CD14-positive monocyte (primary cell): Measurements from ENCODE around the gene ABCG1. TPM values are rescaled to one million over a fixed set of nuclear protein-coding genes. Genes with fewer than 3 reads are reported as not detected.

Experiments used
- DNase-seq, 3 donors: peaks; one replicate each; pipeline ENCODE4 v3.0.0-alpha.2; 2011 to 2022
- H2AFZ ChIP-seq: 2 replicates; pipeline ENCODE4 v1.6.0; 2012; ENCODE audit warnings: mild to moderate bottlenecking, low read depth, low read length, inconsistent platforms; ENCODE audit not compliant: insufficient read depth, poor library complexity, severe bottlenecking
- H3K27ac ChIP-seq, 2 donors: 1 replicate in 1 of 2; 2 replicates in 1 of 2; pipeline ENCODE4 v1.5.1; 2012 to 2013; ENCODE audit warnings: low read length in 2 of 2, control low read depth in 1 of 2, inconsistent platforms in 1 of 2, low read depth in 1 of 2, mild to moderate bottlenecking in 1 of 2
- H3K27me3 ChIP-seq, 2 donors: one replicate each; pipeline versions ENCODE4 v1.6.0 to v1.6.1; 2011 to 2013; ENCODE audit warnings: low read length in 2 of 2; ENCODE audit not compliant: control insufficient read depth in 2 of 2, insufficient read depth in 2 of 2
- H3K36me3 ChIP-seq, 2 donors: replicated peaks in 1 of 2; 1 replicate in 1 of 2; 2 replicates in 1 of 2; pipeline versions ENCODE4 v1.5.1 to v1.6.1; 2012 to 2013; ENCODE audit warnings: low read length in 2 of 2, control low read depth in 1 of 2, inconsistent platforms in 1 of 2, mild to moderate bottlenecking in 1 of 2; ENCODE audit not compliant: insufficient read depth in 2 of 2, control insufficient read depth in 1 of 2
- H3K4me1 ChIP-seq, 2 donors: 1 replicate in 1 of 2; 2 replicates in 1 of 2; pipeline versions ENCODE4 v1.5.1 to v1.6.1; 2012 to 2013; ENCODE audit warnings: low read length in 2 of 2, control low read depth in 1 of 2, inconsistent platforms in 1 of 2, mild to moderate bottlenecking in 1 of 2, moderate library complexity in 1 of 2; ENCODE audit not compliant: insufficient read depth in 2 of 2, control insufficient read depth in 1 of 2
- H3K4me2 ChIP-seq: replicated peaks from 2 replicates; pipeline ENCODE3; 2012; ENCODE audit warnings: low read length, moderate library complexity, mild to moderate bottlenecking; ENCODE audit not compliant: poor library complexity, severe bottlenecking; ENCODE audit errors: extremely low read depth
- H3K4me3 ChIP-seq, 3 experiments: fragments of 200-600 bp in 1 of 3; sonication (generic) in 1 of 3; replicated peaks in 1 of 3; 1 replicate in 2 of 3; 2 replicates in 1 of 3; pipeline ENCODE4 v1.5.1; 2011 to 2013; ENCODE audit warnings: low read length in 3 of 3, mild to moderate bottlenecking in 3 of 3, control low read depth in 2 of 3, low read depth in 2 of 3, inconsistent platforms in 1 of 3, moderate library complexity in 1 of 3
- H3K79me2 ChIP-seq: 2 replicates; pipeline ENCODE4 v1.6.0; 2012; ENCODE audit warnings: mild to moderate bottlenecking, control low read depth, inconsistent platforms, low read length, moderate library complexity; ENCODE audit not compliant: insufficient read depth
- H3K9ac ChIP-seq: 2 replicates; pipeline ENCODE4 v1.6.0; 2017; ENCODE audit warnings: low read length, mild to moderate bottlenecking; ENCODE audit not compliant: insufficient read depth, poor library complexity, severe bottlenecking
- H3K9me3 ChIP-seq, 2 donors: replicated peaks in 1 of 2; 1 replicate in 1 of 2; 2 replicates in 1 of 2; pipeline versions ENCODE4 v1.5.1 to v1.6.1; 2012 to 2013; ENCODE audit warnings: low read length in 2 of 2, control low read depth in 1 of 2; ENCODE audit not compliant: control insufficient read depth in 1 of 2, insufficient read depth in 1 of 2
- H4K20me1 ChIP-seq: 2 replicates; pipeline ENCODE4 v1.6.0; 2012; ENCODE audit warnings: mild to moderate bottlenecking, low read length, control low read depth, moderate library complexity; ENCODE audit not compliant: insufficient read depth
- H3K27ac Mint-ChIP-seq, 7 donors: one replicate each; pipeline ENCODE4 v1.8.0; 2020; ENCODE audit warnings: mild to moderate bottlenecking in 7 of 7, mixed read lengths in 7 of 7, moderate library complexity in 6 of 7, inconsistent platforms in 2 of 7
- H3K27me3 Mint-ChIP-seq, 3 donors: one replicate each; pipeline ENCODE4 v1.8.0; 2021 to 2022; ENCODE audit warnings: low read depth in 3 of 3, mild to moderate bottlenecking in 3 of 3, mixed read lengths in 3 of 3, moderate library complexity in 3 of 3, inconsistent platforms in 1 of 3
- H3K36me3 Mint-ChIP-seq, 2 donors: one replicate each; pipeline ENCODE4 v1.8.0; 2020; ENCODE audit warnings: mixed read lengths in 2 of 2, inconsistent platforms in 1 of 2, mild to moderate bottlenecking in 1 of 2
- H3K4me1 Mint-ChIP-seq: one replicate; pipeline ENCODE4 v1.8.0; 2020; ENCODE audit warnings: mild to moderate bottlenecking, mixed read lengths
- H3K4me3 Mint-ChIP-seq, 2 donors: one replicate each; pipeline ENCODE4 v1.8.0; 2020; ENCODE audit warnings: mild to moderate bottlenecking in 2 of 2, mixed read lengths in 2 of 2, moderate library complexity in 1 of 2
- H3K9me3 Mint-ChIP-seq, 7 donors: one replicate each; pipeline ENCODE4 v1.8.0; 2020 to 2022; ENCODE audit warnings: mixed read lengths in 7 of 7, mild to moderate bottlenecking in 6 of 7, moderate library complexity in 6 of 7, inconsistent platforms in 2 of 7
- WGBS: methylation state at CpG from one replicate; pipeline ENCODE4 v1.1.5; 2013; ENCODE audit warnings: missing lambda C conversion rate; ENCODE audit not compliant: insufficient coverage; 5-methylcytosine and 5-hydroxymethylcytosine counted together
- intact Hi-C, 2 donors: fragments of 100-400 bp; cut with micrococcal nuclease; formaldehyde crosslinking; loops; one replicate each; pipeline versions ENCODE4 v1.15.0 to v1.15.1; 2023
- polyA plus RNA-seq, 3 donors: library from polyadenylated mRNA; depleted of rRNA in 1 of 3; unstranded in 2 of 3; stranded (reverse) in 1 of 3; fragments of 300-500 nt in 2 of 3; fragments of >200 nt in 1 of 3; fragmentation: Illumina TruSeq in 2 of 3; gene quantifications; 1 replicate in 2 of 3; 2 replicates in 1 of 3; pipeline ENCODE4 v1.2.3, GENCODE V29; 2012 to 2021
- TF ChIP-seq, protein P1 (sequence below): fragments of 200-600 bp; IDR thresholded peaks from one replicate; pipeline ENCODE4 v1.8.0; 2022; ENCODE audit warnings: antibody characterized with exemption, mild to moderate bottlenecking

The ABCG1 gene
- polyA plus RNA-seq, 3 donors, result 3.0 to 5.2 (median 3.5) TPM

DNA sequence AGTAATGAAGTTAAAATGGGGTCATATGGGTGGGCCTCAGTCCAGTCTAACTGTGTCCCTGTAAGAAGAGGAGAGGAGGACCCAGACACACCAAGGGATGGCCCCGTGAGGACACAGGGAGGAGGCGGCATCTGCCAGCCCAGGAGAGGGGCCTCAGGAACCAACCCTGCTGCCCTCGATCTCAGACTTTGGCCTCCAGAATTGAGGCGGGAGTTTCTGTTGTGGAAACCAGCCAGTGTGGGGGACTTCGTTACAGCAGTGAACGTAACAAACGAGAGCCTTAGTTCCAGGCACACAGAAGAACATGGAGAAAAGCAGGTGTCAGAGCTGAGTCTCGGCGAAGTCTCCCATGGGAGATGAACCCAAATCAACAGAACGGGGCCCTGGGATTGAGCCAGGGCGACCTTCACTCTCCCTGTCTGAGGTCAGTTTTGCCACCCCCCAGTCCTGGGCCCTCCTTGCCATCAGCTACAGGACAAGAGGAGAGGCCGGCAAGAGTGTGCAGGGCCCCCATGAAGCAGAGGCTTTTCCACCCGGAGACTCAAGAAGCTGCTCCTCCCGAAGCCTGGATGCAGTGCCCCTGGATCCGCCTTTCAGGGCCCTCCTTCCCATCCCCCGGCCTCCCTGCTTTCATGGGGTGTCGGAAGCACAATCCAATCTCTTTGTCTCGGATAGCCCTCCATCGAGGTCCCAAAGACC lies 59.7 kb downstream of the ABCG1 start:
- intact Hi-C loops, result no loop called here
- Histone ChIP-seq H3K27ac (no peak overlapping the region), H3K4me3 (no peak overlapping the region), H2AFZ (no peak overlapping the region), H3K36me3 (peaks cover 0 to 3% of the 10 kb centered on the region in 2 donors), H4K20me1 (no peaks in the 10 kb centered on the region), H3K9me3 (no peaks in the 10 kb centered on the region), H3K4me2 (no peak overlapping the region), H3K4me1 (no peaks in the 10 kb centered on the region), H3K9ac (no peak overlapping the region), H3K79me2 (no peaks in the 10 kb centered on the region), H3K27me3 (no peaks in the 10 kb centered on the region)
- Mint-ChIP-seq H3K27me3 (peaks cover 0 to 5% (median 4%) of the 10 kb centered on the region in 3 donors), H3K36me3 (peaks cover 12 to 34% of the 10 kb centered on the region in 2 donors), H3K27ac (no peak overlapping the region), H3K4me3 (no peak overlapping the region), H3K4me1 (no peaks in the 10 kb centered on the region), H3K9me3 (no peaks in the 10 kb centered on the region)
- TF ChIP-seq, protein P1, sequence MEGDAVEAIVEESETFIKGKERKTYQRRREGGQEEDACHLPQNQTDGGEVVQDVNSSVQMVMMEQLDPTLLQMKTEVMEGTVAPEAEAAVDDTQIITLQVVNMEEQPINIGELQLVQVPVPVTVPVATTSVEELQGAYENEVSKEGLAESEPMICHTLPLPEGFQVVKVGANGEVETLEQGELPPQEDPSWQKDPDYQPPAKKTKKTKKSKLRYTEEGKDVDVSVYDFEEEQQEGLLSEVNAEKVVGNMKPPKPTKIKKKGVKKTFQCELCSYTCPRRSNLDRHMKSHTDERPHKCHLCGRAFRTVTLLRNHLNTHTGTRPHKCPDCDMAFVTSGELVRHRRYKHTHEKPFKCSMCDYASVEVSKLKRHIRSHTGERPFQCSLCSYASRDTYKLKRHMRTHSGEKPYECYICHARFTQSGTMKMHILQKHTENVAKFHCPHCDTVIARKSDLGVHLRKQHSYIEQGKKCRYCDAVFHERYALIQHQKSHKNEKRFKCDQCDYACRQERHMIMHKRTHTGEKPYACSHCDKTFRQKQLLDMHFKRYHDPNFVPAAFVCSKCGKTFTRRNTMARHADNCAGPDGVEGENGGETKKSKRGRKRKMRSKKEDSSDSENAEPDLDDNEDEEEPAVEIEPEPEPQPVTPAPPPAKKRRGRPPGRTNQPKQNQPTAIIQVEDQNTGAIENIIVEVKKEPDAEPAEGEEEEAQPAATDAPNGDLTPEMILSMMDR, result no peak
- no peak for DNase-seq
- WGBS, result 95% methylated on average over 18 of the region's 19 CpGs

DNA sequence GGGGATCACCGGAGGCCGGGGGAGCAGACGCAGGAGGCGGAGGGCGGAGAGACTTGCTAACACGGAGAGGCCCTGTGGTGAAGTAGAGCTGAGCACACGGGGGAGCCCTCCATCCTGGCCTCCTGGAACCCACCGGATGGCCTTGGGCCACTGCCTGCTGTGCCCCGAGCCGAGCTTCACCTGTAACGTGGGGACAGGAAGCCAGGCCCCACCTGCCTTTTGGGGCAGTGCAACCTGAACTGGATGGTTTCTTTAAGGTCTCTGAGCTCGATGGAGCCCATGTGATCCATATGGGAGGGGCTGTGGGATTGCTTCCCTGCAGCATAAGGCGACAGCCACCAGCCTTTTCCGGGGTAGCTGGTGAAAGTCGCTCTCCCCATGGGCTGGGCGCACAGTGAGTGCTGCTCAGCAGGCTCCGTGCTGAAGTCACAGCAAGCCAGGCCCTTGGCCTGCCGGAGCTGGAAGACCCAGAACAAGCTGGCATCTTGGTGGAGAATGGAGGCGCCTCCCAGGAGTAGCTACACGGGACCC lies 60.5 kb downstream of the ABCG1 start:
- H3K27ac ChIP-seq, result no peak overlapping the region
- H3K79me2 ChIP-seq, result no peaks in the 10 kb centered on the region
- 96% methylated on average over 20 of the region's 20 CpGs for whole genome bisulfite sequencing
- no peak overlapping the region for H2AFZ ChIP-seq
- no peak overlapping the region for H3K9ac ChIP-seq
- H3K4me3 ChIP-seq, result no peak overlapping the region
- Mint-ChIP-seq H3K4me3 (no peak overlapping the region), H3K27ac (no peak overlapping the region), H3K9me3 (no peaks in the 10 kb centered on the region), H3K4me1 (no peaks in the 10 kb centered on the region), H3K27me3 (peaks cover 0 to 5% (median 4%) of the 10 kb centered on the region in 3 donors), H3K36me3 (peaks cover 12 to 30% of the 10 kb centered on the region in 2 donors)
- no peaks in the 10 kb centered on the region for H3K9me3 ChIP-seq
- no peaks in the 10 kb centered on the region for H3K27me3 ChIP-seq
- no peak overlapping the region for H3K4me2 ChIP-seq
- TF ChIP-seq, protein P1, result no peak
- peaks cover 0 to 3% of the 10 kb centered on the region in 2 donors for H3K36me3 ChIP-seq
- intact Hi-C loops, result no loop called here
- H3K4me1 ChIP-seq, result no peaks in the 10 kb centered on the region
- H4K20me1 ChIP-seq, result no peaks in the 10 kb centered on the region
- no peak for DNase-seq
